Body of pancreas (tissue), 4 donors: ENCODE data around the gene PRDX6. TPM values are rescaled to one million over a fixed set of nuclear protein-coding genes. Genes with fewer than 3 reads are reported as not detected.

Source experiments
- ATAC-seq: fragments of 150-250 bp; one replicate; pipeline ENCODE4 v1.9.1; 2016
- DNase-seq, 4 donors: peaks; one replicate each; pipeline ENCODE4 v3.0.0-alpha.2; 2019
- H3K27ac ChIP-seq, 4 donors: fragments of 200-600 bp; sonication (generic); 1 replicate in 3 of 4; 2 replicates in 1 of 4; pipeline versions ENCODE4 v1.5.1 to v1.6.1; 2016 to 2019; ENCODE audit warnings: mild to moderate bottlenecking in 1 of 4, mixed read lengths in 1 of 4, moderate library complexity in 1 of 4
- H3K27me3 ChIP-seq, 2 donors: fragments of 200-600 bp; sonication (generic); one replicate each; pipeline ENCODE4 v1.6.0; 2016; ENCODE audit warnings: mild to moderate bottlenecking in 1 of 2
- H3K36me3 ChIP-seq, 2 donors: fragments of 200-600 bp; sonication (generic); replicated peaks in 1 of 2; 2 replicates each; pipeline ENCODE4 v1.5.1; 2016; ENCODE audit warnings: low read depth in 2 of 2; ENCODE audit not compliant: insufficient read depth in 1 of 2
- H3K4me1 ChIP-seq: fragments of 200-600 bp; sonication (generic); one replicate; pipeline ENCODE4 v1.6.0; 2016
- H3K4me3 ChIP-seq, 2 donors: fragments of 200-600 bp; sonication (generic); 1 replicate in 1 of 2; 2 replicates in 1 of 2; pipeline ENCODE4 v1.5.1; 2016 to 2019
- H3K9me3 ChIP-seq, 3 donors: fragments of 200-600 bp; sonication (generic); 1 replicate in 2 of 3; 2 replicates in 1 of 3; pipeline ENCODE4 v1.5.1; 2016
- CTCF ChIP-seq, 7 experiments: fragments of 450-650 bp in 4 of 7; fragments of 200-600 bp in 3 of 7; sonication (generic) in 3 of 7; IDR thresholded peaks; one replicate each; pipeline ENCODE4 v1.5.1; 2016 to 2019; ENCODE audit warnings: antibody characterized with exemption in 7 of 7
- POLR2A ChIP-seq, 3 donors: fragments of 450-650 bp; IDR thresholded peaks; one replicate each; pipeline ENCODE4 v1.6.1; 2016; ENCODE audit warnings: antibody characterized with exemption in 3 of 3, mild to moderate bottlenecking in 2 of 3
- WGBS, 2 donors: methylation state at CpG; one replicate each; pipeline ENCODE4 v1.1.5; 2017; 5-methylcytosine and 5-hydroxymethylcytosine counted together
- intact Hi-C: fragments of 100-400 bp; cut with DNase I; formaldehyde crosslinking; loops from one replicate; pipeline ENCODE4 v1.15.1; 2023
- total RNA-seq, 2 donors: library from RNA; depleted of rRNA; stranded (reverse); fragments of >200 nt; gene quantifications; one replicate each; pipeline ENCODE4 v1.1.0, GENCODE V29; 2016

Gene PRDX6
- total RNA-seq, 2 donors from 2014 or later, result 64.1 to 222 TPM

- Histone ChIP-seq H3K4me1 (peaks cover 44% of the 10 kb centered on the region), H3K9me3 (no peaks in the 10 kb centered on the region), H3K36me3 (no peaks in the 10 kb centered on the region), H3K27me3 (no peaks in the 10 kb centered on the region), H3K4me3 (peak overlapping the region in 1 of 2 donors; percentile 52), H3K27ac (peak overlapping the region; percentile 69 to 99 (median 96))
- TF ChIP-seq POLR2A (IDR thresholded peaks at IDR 0.05), result peak in 2 of 3 donors; percentile 50 to 54
- no peak for TF ChIP-seq CTCF (IDR thresholded peaks at IDR 0.05)
- 20 to 22% methylated on average over 5 of the region's 5 CpGs for WGBS, 2 donors
- DNase-seq (peak in 3 of 4 donors; percentile 24 to 48 (median 47)), ATAC-seq (no peak)
- intact Hi-C loops, result no loop called here
These were observed 1.5 kb upstream of the PRDX6 start for GRCh38 chr1:173475564-173476196.

- Histone ChIP-seq H3K36me3 (no peaks in the 10 kb centered on the region), H3K9me3 (no peaks in the 10 kb centered on the region), H3K27me3 (no peaks in the 10 kb centered on the region), H3K4me3 (peak overlapping the region; percentile 48 to 52), H3K4me1 (peaks cover 44% of the 10 kb centered on the region), H3K27ac (peak overlapping the region; percentile 69 to 99 (median 96))
- intact Hi-C loops, result no loop called here
- ATAC-seq (no peak), DNase-seq (no peak)
- 25 to 27% methylated on average over 5 of the region's 5 CpGs for WGBS, 2 donors
- TF ChIP-seq CTCF (IDR thresholded peaks at IDR 0.05), result no peak
- TF ChIP-seq POLR2A (IDR thresholded peaks at IDR 0.05), result no peak
These were observed 904 bp upstream of the PRDX6 start for GRCh38 chr1:173476197-173476664.

- intact Hi-C loops, result no loop called here
- Histone ChIP-seq H3K4me1 (peaks cover 44% of the 10 kb centered on the region), H3K27me3 (no peaks in the 10 kb centered on the region), H3K9me3 (no peaks in the 10 kb centered on the region), H3K36me3 (peaks cover 0 to 3% of the 10 kb centered on the region in 2 donors), H3K27ac (peak overlapping the region; percentile 92 to 99 (median 98)), H3K4me3 (peak overlapping the region; percentile 48 to 52)
- DNase-seq (peak; percentile 91 to 96 (median 94)), ATAC-seq (peak; percentile 90)
- WGBS, 2 donors, result 0% methylated on average over 27 to 45 of the region's 62 CpGs
- TF ChIP-seq CTCF (IDR thresholded peaks at IDR 0.05) (peak in 2 of 7 experiments; percentile 13 to 16), POLR2A (IDR thresholded peaks at IDR 0.05) (peak; percentile 67 to 88 (median 85))
These were observed 360 bp upstream of the PRDX6 start for GRCh38 chr1:173476665-173477285.

- Histone ChIP-seq H3K27me3 (no peaks in the 10 kb centered on the region), H3K9me3 (no peaks in the 10 kb centered on the region), H3K4me1 (peaks cover 43% of the 10 kb centered on the region), H3K36me3 (peaks cover 0 to 17% of the 10 kb centered on the region in 2 donors), H3K4me3 (peak overlapping the region; percentile 63 to 68), H3K27ac (peak overlapping the region; percentile 89 to 99 (median 98))
- WGBS, 2 donors, result 1 to 3% methylated on average over 9 of the region's 9 CpGs
- peak; percentile 59 to 82 (median 62) for DNase-seq
- ATAC-seq, result peak; percentile 39
- intact Hi-C loops, result no loop called here
- TF ChIP-seq POLR2A (IDR thresholded peaks at IDR 0.05), result no peak
- TF ChIP-seq CTCF (IDR thresholded peaks at IDR 0.05), result no peak
These were observed 1.0 kb downstream of the PRDX6 start for GRCh38 chr1:173478094-173478674.
